AG10803 (cell line): Measurements from ENCODE around the gene OR52E1.
"Not testable (repeated sequence)": the region's sequence is repeated elsewhere in the genome, so short reads cannot be mapped to it uniquely, and the experiment has no call there.

Experiments used
- DNase-seq: peaks from one replicate; pipeline ENCODE4 v3.0.0; 2010; ENCODE audit warnings: low read depth
- H3K4me3 ChIP-seq: 2 replicates; pipeline ENCODE4 v1.5.1; 2011; ENCODE audit warnings: mild to moderate bottlenecking, low read length, control low read depth
- CTCF ChIP-seq: conservative IDR thresholded peaks from 2 replicates; pipeline ENCODE4 v1.5.1; 2011; ENCODE audit warnings: mild to moderate bottlenecking, low read length, control low read depth, inconsistent platforms

The OR52E1 gene

DNA sequence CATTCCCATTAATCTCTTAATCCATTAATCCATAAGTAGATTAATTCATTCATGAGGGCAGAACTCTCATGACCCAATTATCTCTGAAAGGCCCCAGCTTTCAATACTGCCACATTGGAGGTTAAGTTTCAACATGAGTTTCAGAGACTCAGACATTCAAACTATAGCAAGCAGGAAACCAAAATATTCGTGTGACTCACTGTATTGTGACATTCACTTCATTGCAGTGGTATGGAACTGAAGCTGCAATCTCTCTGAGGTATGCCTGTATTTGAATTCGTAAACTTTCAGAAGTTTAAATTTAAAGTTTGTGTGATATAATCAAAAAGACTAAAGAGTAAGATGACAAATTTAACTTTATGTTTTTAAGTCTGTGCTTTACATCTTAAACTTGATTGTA lies 26.0 kb upstream of the OR52E1 start:
- DNase-seq: peak; percentile 1
- TF ChIP-seq CTCF: no peak
- no peak overlapping the region for H3K4me3 ChIP-seq

DNA sequence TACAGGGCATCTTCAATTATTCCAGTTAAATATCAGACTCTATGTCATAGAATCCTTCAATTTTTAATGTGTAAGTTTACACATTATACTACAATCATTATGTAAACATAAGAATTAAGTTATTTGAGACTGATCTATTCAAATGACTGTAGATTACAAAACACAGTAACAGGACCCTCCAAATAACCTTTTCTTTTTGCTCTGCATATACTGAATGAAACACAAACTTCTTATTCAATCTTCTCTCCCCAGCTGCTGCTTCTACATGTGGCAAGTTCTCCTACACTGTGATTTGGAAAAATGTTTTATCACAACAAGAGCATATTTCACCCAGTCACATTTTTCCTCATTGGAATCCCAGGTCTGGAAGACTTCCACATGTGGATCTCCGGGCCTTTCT lies 23.1 kb upstream of the OR52E1 start, which contains the start of gene OR52J3:
Gene OR52J3 (plus strand): TSS at position 301 of the 400 bp plus-strand sequence. CDS start 0 bp downstream, at position 301.
- TF ChIP-seq CTCF: no peak
- H3K4me3 ChIP-seq: no peak within 1 kb of the TSS
- no peak for DNase-seq

- no peak for TF ChIP-seq CTCF
- no peak for DNase-seq
- H3K4me3 ChIP-seq: no peak overlapping the region
Measured at GRCh38 chr11:5046754-5047330, 22.5 kb upstream of the OR52E1 start.

- H3K4me3 ChIP-seq, DNase-seq: not testable (repeated sequence)
Measured at GRCh38 chr11:5058679-5059078, 10.7 kb upstream of the OR52E1 start.

DNA sequence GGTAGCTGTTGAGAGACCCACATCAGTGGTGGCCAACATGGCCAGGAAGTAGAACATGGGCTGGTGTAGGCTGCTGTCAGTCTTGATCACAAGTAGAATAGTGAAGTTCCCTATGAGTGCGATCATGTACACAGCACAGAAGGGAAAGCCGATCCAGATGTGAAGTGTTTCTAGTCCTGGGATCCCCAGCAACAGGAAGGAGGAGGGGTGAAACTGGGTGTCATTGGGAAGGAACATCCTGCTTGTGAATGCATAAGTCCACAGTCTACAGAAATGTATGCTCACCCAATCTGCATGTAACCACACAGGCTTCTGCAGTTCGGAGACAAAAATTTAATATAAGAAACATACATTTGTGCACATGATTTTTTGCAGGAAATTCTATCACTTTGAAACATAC lies 10.0 kb upstream of the OR52E1 start, which contains the start of gene OR52E2:
Gene OR52E2 (minus strand): TSS at position 237 of the 400 bp plus-strand sequence. CDS start 0 bp downstream, at position 237.
- no peak for DNase-seq
- TF ChIP-seq CTCF: no peak
- no peak within 1 kb of the TSS for H3K4me3 ChIP-seq

GRCh38 chr11:5065027-5065426 lies 4.3 kb upstream of the OR52E1 start:
- DNase-seq: no peak
- TF ChIP-seq CTCF: no peak
- H3K4me3 ChIP-seq: no peak overlapping the region

- no peak overlapping the region for H3K4me3 ChIP-seq
- no peak for DNase-seq
- no peak for TF ChIP-seq CTCF
Measured at GRCh38 chr11:5071799-5072198, 2.4 kb downstream of the OR52E1 start.

DNA sequence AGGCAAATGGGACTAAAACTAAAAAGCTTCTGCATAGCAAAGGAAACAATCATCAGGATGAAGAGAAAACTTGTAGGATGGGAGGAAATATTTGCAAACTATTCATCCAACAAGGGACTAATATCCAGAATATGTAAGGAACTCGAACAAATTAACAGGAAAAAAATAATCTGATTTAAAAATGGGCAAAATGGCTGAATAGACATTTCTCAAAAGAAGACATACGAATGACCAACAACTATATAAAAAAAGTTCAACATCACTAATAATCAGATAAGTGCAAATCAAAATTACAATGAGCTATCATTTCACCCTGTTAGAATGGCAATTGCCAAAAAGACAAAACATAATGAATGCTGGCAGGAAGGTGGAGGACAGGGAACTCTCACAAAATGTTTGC lies 12.0 kb downstream of the OR52E1 start:
- no peak for TF ChIP-seq CTCF
- no peak for DNase-seq
- H3K4me3 ChIP-seq: no peak overlapping the region
